Activated CD8-positive, alpha-beta memory T cell treated with anti-CD3 and anti-CD28 coated beads for 36 hours (primary cell): ENCODE results near the gene ITGB7. TPM values are rescaled to one million over a fixed set of nuclear protein-coding genes. Genes with fewer than 3 reads are reported as not detected.

ENCODE experiments used
- CTCF ChIA-PET: fragments of 350-600 bp; sonication (Branson Sonifier 250); formaldehyde crosslinking; loops from one replicate; lab custom pipeline; 2021; ENCODE audit warnings: antibody characterized with exemption; lab: Charles Lee
- POLR2A ChIA-PET: fragments of 350-600 bp; sonication (Branson Sonifier 250); formaldehyde crosslinking; loops from one replicate; lab custom pipeline; 2021; ENCODE audit warnings: antibody characterized with exemption; lab: Charles Lee
- total RNA-seq, 2 experiments: library from RNA; stranded (reverse); gene quantifications; one replicate each; pipeline ENCODE4 v1.2.3, GENCODE V29; 2021

Gene ITGB7
- total RNA-seq, 2 experiments from 2014 or later = 244 to 248 TPM

DNA sequence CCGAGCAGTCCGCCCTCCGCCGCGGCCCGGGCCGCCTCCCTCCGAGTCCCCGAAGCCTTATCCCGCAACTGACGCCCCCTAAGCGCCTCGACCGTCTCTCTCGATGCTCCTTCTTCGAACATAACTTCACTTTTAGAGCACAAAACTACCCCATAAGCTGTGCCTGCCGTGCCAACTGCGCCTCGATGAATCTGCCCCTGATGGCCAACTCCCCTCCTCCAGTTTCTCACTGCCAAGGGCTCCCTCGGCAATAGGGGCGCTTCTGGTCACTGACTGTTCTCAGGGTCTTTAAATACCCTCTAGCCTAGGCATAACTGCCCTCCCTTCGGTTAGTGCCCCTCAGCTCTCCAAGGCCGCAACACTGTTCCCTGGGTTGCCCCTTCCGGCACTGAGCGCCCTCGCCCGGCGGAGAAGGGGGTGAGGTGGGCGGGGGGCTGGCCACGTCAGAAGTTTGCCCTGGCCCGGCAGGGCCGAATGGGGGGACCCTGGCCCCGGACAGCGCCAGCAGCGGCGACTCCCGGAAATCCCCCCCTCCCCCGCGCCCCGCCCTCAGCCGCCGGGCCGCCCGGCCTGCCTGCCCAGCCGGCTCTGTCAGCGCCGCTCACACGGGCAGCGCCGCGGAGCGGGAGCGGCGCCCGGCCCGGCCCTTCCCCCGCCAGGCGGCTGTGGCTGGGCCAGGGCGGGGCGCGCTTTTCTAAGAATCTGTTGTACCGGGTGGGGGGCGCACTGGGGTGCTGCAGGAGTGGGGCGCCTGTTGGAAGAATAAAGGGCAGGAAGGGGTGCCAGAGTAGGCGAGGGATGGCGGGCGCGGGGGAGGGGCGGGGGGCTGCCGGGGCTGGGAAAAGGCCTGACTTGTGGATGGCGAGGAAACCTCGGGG, 14.4 kb upstream of the ITGB7 start:
- ChIA-PET POLR2A (interaction anchor here (0.7 to 1.6 kb wide), 3 partner anchors 40 to 100 kb away, joined by 3 to 6 read pairs (median 3); partner anchors contain the start of genes AAAS, CSAD and PFDN5), CTCF (interaction anchor here (0.6 to 12.0 kb wide), 7 partner anchors 8 to 71 kb away, joined by 3 to 107 read pairs (median 4); partner anchors contain the start of gene ESPL1)

DNA sequence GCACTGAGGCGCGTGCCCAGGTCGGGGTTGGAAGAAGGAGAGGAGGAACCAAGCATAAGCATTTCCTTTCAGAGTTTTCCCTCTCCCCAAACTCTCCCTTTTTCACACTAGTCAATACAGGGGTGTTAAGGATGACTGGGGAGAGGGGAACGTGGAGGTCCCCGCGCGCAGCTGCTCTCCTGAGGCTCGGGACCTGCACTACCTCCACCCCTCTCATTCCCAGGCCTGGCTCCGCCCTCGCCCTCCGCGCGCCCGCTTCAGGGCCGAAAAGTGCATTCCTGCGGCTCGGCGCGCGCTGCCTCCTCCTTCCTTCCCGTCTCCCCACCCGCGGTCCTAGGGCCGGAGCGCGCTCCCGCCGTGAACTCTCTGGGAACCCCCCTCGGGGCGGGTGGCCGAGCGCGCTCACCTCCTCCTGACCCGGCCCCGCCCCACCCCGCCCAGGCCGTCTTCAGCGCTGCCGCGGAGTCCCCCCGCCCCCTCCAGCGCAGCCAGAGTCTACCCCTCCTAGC, 13.7 kb upstream of the ITGB7 start:
- POLR2A ChIA-PET = interaction anchor here (1.6 to 1.9 kb wide), 4 partner anchors 15 to 104 kb away, joined by 5 to 19 read pairs (median 8); partner anchors contain the start of genes AAAS and ESPL1

GRCh38 chr12:53219956-53220693, 13.1 kb upstream of the ITGB7 start:
- ChIA-PET POLR2A (interaction anchor here (0.9 to 1.9 kb wide), 7 partner anchors 9 to 104 kb away, joined by 4 to 19 read pairs (median 5); partner anchors contain the start of genes AAAS and ESPL1), CTCF (interaction anchor here (0.9 to 12.0 kb wide), 13 partner anchors 7 to 139 kb away, joined by 3 to 107 read pairs (median 4); partner anchors contain the start of genes AAAS, ESPL1 and ITGB7)

More for the DNA sequence above, 13.7 kb upstream of the ITGB7 start:
- CTCF ChIA-PET = interaction anchor here (0.6 to 12.0 kb wide), 10 partner anchors 7 to 101 kb away, joined by 3 to 107 read pairs (median 4); partner anchors contain the start of genes AAAS, ESPL1 and ITGB7

GRCh38 chr12:53219292-53219955, 12.4 kb upstream of the ITGB7 start:
- ChIA-PET CTCF (interaction anchor here (0.9 to 12.0 kb wide), 12 partner anchors 8 to 139 kb away, joined by 3 to 107 read pairs (median 4); partner anchors contain the start of genes AAAS, ESPL1 and ITGB7), POLR2A (interaction anchor here (0.5 to 1.9 kb wide), 9 partner anchors 9 to 281 kb away, joined by 4 to 19 read pairs (median 5); partner anchors contain the start of genes AAAS, CSAD, ESPL1 and TARBP2)

GRCh38 chr12:53218551-53219291, 11.7 kb upstream of the ITGB7 start:
- POLR2A ChIA-PET = interaction anchor here (1.5 to 1.9 kb wide), 3 partner anchors 11 to 49 kb away, joined by 4 to 19 read pairs (median 8); partner anchors contain the start of genes CSAD, ESPL1 and ZNF740
- CTCF ChIA-PET = interaction anchor here (0.6 to 12.0 kb wide), 15 partner anchors 9 to 152 kb away, joined by 3 to 107 read pairs (median 3); partner anchors contain the start of genes AAAS, ESPL1, ITGB7 and MYG1

GRCh38 chr12:53217931-53218307, 10.9 kb upstream of the ITGB7 start:
- ChIA-PET POLR2A (interaction anchor here (1.8 kb wide), 1 partner anchor 37 kb away, joined by 8 read pairs; the partner anchor contains the start of genes CSAD and ZNF740), CTCF (interaction anchor here (0.6 to 12.0 kb wide), 6 partner anchors 34 to 152 kb away, joined by 3 to 107 read pairs (median 3); partner anchors contain the start of genes ESPL1 and MYG1)

DNA sequence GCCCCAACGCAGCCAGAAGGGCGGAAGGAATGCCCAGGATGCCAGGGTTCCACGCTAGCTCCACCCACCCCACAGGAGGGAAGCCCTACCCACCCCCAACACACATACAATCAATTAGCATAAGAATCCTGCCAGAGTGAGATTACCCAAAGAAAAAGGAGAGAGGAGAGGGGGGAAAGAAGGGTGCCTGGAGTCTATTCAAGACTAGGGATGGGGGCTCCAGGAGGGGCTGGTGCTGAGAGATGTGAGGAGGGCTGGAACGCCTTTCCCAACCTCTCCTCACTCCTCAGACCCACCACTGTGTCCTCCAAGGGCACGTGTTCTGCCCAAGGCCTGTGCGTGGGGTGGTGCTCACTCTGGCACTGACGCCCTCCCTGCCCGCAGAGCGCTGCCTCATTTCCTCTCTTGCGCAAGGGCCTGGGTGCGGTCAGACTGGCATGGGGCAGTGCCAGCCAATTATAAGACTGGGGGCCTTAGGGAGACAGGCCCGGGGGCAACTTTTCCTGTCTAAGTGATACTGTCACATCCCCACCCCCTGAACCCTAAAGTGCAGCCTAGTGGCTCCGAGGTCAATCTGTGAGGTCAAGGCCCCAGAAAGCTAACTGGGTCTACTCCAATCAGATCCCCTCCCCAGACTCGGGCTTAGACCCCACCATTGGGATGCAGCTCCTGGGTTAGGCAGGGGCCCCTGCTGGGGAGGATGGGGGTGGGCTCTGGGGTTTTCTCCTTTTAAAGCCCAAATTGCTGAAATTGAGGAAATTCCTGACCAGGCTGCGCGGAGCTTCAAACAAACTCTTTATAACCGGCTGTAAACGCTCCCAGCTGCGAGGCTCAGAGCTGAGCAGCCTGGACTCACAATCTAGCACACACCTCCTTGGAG, 10.2 kb upstream of the ITGB7 start:
- ChIA-PET CTCF (interaction anchor here (1.0 to 12.0 kb wide), 7 partner anchors 34 to 151 kb away, joined by 3 to 107 read pairs (median 5); partner anchors contain the start of genes AAAS, ESPL1 and MYG1), POLR2A (interaction anchor here (1.0 kb wide), 1 partner anchor 51 kb away, joined by 4 read pairs; the partner anchor contains the start of gene ESPL1)

GRCh38 chr12:53215497-53215896, 8.4 kb upstream of the ITGB7 start:
- ChIA-PET POLR2A (no interaction called here), CTCF (interaction anchor here (0.8 to 12.0 kb wide), 8 partner anchors 14 to 169 kb away, joined by 3 to 107 read pairs (median 6); partner anchors contain the start of genes AAAS and ESPL1)

GRCh38 chr12:53214687-53215455, 7.8 kb upstream of the ITGB7 start:
- POLR2A ChIA-PET = interaction anchor here (0.9 kb wide), 1 partner anchor 62 kb away, joined by 3 read pairs; no protein-coding TSS in a partner anchor

GRCh38 chr12:53214221-53214620, 7.2 kb upstream of the ITGB7 start:
- CTCF ChIA-PET = interaction anchor here (0.7 to 12.0 kb wide), 25 partner anchors 11 to 134 kb away, joined by 3 to 107 read pairs (median 11); partner anchors contain the start of genes AAAS, CSAD, ESPL1 and MYG1
- POLR2A ChIA-PET = interaction anchor here (0.9 kb wide), 1 partner anchor 63 kb away, joined by 3 read pairs; no protein-coding TSS in a partner anchor

More at GRCh38 chr12:53214687-53215455, 7.8 kb upstream of the ITGB7 start:
- CTCF ChIA-PET = interaction anchor here (1.0 to 12.0 kb wide), 16 partner anchors 11 to 130 kb away, joined by 3 to 107 read pairs (median 20); partner anchors contain the start of genes AAAS, ESPL1 and MYG1

DNA sequence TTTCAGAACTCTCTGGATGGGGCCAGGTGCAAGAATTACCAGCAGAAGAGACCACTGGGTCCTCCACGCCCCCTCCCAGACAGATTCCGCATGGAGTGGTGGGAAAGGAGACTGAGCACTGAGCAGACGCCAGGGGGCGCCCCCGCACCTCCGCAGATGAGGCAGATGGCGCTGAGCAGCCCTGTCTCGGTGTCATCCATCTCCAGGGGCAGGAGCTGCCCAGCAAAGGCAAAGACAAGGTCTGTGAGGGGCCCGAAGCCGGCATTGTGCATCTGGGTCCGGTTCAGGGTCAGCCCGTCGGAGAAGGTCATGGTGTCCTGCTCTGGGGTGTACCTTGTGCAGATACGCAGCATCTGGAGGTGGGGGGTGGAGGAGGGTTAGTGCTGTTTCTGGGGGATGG, 6.3 kb upstream of the ITGB7 start:
- ChIA-PET CTCF (interaction anchor here (0.6 to 12.0 kb wide), 40 partner anchors 7 to 133 kb away, joined by 3 to 107 read pairs (median 5); partner anchors contain the start of genes AAAS, CSAD, ESPL1 and MYG1), POLR2A (interaction anchor here (0.6 kb wide), 2 partner anchors 34 to 143 kb away, joined by 3 to 4 read pairs; no protein-coding TSS in a partner anchor)

DNA sequence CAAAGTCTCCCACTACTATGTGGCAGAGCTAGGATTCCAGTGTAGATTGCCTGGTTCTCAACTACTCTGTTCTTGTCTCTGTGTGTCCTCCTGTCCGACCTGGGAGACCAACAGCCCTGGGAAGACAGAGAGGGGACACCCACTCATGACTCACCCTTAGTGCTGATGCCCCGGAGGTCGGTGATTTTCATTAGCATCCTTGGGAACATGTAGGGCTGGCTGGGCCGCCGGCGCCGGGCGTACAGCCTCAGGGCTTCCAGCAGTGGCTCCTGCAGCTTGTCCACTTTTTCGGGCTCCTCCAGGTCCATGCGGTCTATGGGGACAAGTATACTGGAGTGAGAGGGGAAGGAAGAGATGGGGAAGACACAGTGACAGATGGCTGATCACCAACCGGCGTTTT, 5.9 kb upstream of the ITGB7 start:
- ChIA-PET POLR2A (interaction anchor here (0.6 kb wide), 1 partner anchor 34 kb away, joined by 4 read pairs; no protein-coding TSS in a partner anchor), CTCF (interaction anchor here (0.7 to 12.0 kb wide), 26 partner anchors 7 to 123 kb away, joined by 3 to 107 read pairs (median 14); partner anchors contain the start of genes AAAS, CSAD, ESPL1 and MYG1)

DNA sequence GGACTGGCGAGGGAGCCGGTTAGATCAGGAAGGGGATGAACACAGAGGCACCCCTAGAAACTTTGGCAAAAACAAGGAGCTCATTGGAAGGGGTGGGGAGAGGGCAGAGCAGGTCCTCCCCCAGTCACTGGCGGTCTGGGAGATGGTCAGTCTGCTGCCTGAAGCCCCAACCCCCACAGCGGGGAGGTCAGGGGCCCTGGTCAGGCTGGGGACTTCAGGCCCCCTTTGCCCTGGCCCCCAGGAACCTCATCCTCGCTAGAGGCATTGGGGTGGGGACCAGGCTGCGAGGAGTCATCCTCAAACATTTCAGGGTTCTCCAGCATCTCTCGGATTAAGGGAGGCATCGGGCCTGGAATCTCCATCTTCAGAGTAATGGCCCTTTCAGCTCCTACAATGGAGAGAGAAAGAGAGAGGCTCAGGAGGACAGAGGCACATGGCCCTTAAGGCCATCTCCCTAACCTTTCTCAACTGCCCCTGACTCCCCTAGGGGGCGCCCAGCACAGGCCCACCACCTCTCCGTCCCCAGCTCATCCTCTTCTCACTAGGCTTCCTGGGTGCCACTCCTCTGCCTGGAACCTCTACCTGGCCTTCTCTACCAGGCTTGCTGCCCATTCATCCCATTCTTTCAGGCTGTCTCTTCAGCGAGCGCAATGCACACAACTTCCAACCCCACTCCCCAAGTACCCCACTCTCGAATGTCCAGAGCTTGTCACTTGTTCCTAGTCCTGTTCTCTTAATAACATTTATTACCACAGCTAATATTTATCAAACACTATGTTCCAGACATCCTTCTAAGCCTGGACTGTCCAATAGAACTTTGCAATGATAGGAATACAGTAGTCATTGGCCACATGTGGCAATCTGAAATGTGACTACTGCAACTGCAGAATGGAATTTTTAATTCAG, 4.7 kb upstream of the ITGB7 start:
- ChIA-PET POLR2A (interaction anchor here (1.0 kb wide), 1 partner anchor 26 kb away, joined by 3 read pairs; no protein-coding TSS in a partner anchor), CTCF (interaction anchor here (0.5 to 12.0 kb wide), 22 partner anchors 9 to 352 kb away, joined by 3 to 107 read pairs (median 8); partner anchors contain the start of genes AAAS, CSAD, ESPL1 and MYG1)
